HG03558 (cell line): ENCODE results near the gene ZNF438.

Experiments
- ATAC-seq: cut with Tn5 transposase; IDR thresholded peaks from one replicate; pipeline ENCODE4 v1.9.1; 2021; ENCODE audit warnings: moderate number of reproducible peaks; ENCODE audit not compliant: unreplicated experiment; ENCODE audit errors: extremely low read depth

The ZNF438 gene

GRCh38 chr10:31017534-31018355 is 13.9 kb downstream of the ZNF438 start:
- ATAC-seq = no peak

DNA sequence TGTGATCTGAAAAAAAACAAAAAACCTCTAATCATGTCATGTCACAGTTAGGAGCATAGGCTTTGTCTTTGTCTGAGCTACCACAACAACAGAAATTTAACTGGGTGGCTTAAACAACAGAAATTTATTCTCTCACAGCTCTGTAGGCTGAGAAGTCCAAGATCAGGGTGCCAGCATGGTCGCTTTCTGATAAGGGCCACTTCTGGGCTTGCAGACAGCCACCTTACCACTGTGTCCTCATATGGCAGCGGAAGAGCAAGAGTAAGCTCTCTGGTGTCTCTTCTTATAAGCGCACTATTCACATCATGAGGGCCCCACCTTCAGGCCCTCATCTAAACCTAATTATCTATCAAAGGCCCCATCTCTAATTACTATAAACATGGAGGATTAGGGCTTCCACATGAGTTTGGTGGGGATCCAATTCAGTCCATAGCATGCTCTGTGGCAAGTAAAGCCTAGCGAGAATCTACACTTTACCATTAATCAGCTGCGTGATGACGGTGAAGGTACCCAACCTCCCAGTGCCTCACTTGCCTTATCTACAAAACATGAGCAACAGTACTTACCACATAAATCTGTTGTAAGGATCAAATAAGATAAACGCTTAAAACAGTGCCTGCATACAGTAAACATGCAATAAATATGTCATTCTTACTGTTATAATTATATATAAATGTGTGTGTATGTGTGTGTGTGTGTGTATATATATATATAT is 17.3 kb downstream of the ZNF438 start:
- ATAC-seq = no peak

DNA sequence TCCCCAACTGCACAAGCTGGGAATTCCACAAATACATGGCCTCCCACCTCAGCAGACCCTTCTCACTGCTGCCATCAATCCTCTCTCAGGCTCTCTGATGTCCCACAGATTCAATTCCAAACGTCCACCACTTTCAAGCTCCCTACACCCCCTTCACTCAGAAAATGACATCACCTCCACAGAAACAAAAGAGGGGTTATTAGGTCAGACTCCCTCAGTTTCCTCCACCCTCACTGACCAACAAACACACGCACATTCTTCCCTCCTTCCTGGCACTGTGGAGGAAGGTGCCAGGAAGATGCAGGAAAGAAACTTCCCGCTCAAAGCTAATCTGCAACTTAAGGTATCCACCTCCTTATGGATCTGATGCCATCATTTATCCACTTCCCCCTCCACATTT is 18.3 kb downstream of the ZNF438 start:
- ATAC-seq = no peak

GRCh38 chr10:31011665-31012022 is 20.0 kb downstream of the ZNF438 start:
- ATAC-seq = no peak

DNA sequence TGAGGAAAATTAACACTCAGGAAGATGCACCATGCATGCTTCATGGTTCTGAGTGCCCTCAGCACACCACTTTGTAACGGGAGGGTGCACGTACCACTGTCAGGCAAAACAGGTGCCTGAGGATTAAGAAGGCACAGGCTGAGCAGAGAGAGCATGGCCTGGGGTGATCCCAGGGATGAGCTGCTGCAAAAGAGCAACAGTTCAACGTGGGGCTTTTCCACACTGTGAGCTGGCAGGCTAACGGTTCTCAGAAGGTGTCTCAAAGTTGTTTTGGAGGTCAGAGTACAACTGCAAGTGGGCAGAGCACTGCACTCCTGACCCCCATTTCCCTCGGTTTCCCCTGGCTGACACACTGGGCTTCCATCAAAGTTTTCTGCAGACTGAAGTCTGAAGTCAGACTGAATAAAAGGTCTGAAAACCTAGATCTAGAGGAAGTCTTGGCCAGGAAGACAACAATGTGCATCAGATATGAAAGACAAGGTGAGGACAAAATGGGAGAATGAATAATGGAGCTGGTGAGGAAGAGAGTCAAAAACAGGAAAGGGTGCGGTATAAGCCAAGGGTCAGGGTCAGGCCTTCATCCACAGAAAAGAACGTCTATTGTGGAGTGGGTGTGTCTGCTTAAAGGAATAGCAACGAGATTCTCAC is 20.5 kb downstream of the ZNF438 start:
- ATAC-seq = no peak

GRCh38 chr10:31010062-31010461 is 21.6 kb downstream of the ZNF438 start:
- ATAC-seq = no peak

- ATAC-seq = no peak
These were observed 25.8 kb downstream of the ZNF438 start for GRCh38 chr10:31005895-31006294.

DNA sequence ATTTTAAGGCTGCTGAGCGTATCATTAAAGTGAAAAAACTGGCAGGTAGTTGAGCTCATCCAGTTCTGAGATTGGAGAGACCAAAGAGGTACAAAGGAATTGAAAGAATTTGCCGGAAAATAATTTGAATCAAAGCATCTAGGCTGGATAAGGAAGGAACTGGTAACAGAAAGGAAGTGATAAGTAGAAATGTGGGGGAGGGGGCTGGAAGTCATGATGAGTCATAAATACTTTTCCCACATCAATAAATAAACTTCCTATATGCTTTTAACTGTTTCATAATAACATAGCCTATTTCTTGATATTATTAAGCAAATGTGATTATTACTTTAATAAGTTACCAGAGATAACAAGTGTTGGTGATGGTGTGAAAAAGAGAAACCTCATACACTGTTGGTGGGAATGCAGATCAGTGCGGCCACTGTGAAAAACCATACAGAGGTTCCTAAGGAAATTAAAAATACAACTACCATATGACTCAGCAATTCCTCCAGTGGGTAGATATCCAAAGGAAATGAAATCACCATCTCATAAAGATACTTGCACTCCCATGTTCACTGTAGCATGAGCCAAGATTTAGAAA is 27.0 kb downstream of the ZNF438 start:
- no peak for ATAC-seq

- no peak for ATAC-seq
These were observed 29.9 kb downstream of the ZNF438 start for GRCh38 chr10:31001740-31002139.

GRCh38 chr10:31000867-31001266 is 30.8 kb downstream of the ZNF438 start:
- no peak for ATAC-seq

DNA sequence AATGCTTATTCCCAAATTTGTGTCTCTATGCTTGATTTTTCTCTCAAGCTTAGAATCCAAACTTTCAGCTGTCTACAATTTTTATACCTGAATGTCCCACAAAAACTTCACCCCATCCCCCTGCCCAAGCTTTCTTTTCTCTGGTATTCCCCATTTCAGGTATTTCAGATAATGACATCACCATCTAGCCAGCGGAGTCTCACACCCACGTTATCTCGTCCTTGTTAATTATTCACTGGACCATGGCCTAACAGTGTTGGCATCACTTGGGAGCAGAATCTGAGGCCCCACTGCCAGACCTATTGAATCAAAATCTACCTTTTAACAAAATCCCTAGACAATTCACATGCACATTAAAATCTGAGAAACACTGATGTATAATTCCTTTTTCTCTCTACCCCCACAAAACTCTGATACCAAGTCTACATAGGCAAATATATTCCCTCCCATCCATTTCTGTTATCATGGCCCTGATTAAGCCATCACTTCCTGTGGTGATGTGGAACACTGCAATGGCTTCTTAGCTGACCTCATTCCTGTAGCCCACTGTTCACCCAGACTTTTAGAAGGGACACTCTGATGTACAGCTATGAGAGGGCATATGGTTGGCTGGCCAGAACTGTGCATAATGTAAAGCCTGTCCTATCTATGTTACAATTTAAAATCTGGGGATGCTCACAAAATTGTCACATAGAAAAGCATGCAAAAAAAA is 31.4 kb downstream of the ZNF438 start:
- ATAC-seq = no peak

DNA sequence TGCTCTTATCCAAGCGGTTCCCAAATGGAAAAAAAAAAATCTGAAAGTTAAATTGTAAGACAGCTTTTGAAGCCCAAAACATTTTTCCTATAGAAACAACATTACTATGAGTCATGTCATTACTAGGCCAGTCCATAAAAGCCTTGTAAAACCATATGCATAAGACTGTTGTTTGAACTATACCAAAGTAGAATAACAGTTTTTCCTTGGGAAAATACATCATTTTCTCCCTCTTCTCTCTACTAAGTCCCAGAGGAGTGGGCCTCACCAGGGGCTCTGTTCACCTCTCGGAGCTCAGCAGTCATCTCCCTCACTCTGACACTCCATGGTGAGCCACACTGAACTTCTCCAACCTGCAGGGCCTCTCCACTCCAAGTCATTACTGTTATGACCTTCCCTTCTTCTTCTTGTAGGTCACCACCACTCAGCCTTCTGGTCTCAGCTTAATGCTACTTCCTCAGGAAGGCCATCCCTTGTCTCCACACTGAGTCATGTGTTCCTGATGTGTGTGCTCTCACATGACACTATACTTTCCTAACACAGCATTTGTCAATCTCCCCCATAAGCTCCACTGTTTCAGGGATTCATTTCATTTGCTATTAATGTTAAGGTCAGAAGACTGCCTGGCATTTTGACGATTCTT is 32.5 kb downstream of the ZNF438 start:
- ATAC-seq = no peak

- no peak for ATAC-seq
These were observed 34.0 kb downstream of the ZNF438 start for GRCh38 chr10:30997536-30998235.

GRCh38 chr10:30996481-30997005 is 35.1 kb downstream of the ZNF438 start:
- ATAC-seq = no peak

GRCh38 chr10:30995081-30995770 is 36.4 kb downstream of the ZNF438 start:
- no peak for ATAC-seq

DNA sequence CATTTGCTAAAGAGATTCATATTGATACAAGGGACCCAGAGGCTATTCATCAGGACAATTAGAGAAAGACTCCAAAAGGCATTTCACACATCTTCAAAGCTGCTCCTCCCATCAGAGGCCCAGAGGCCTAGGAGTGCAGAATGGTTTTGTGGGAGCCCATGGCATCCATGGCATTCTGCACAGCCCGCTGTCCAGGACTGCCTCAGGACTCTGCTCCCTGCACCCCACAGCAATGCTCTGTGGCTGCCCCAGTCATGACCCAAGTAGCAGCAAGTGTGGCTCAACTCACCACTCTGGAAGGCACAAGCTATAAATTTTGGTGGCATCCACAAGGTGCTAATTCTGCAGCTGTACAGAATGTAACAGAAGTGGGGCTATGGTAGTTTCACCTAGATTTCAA is 38.5 kb downstream of the ZNF438 start:
- no peak for ATAC-seq

- no peak for ATAC-seq
These were observed 39.0 kb downstream of the ZNF438 start for GRCh38 chr10:30992681-30993080.

GRCh38 chr10:30991647-30992011 is 40.0 kb downstream of the ZNF438 start:
- ATAC-seq = no peak
